Measurements from ENCODE around the gene ZNF710.

Gene ZNF710

DNA sequence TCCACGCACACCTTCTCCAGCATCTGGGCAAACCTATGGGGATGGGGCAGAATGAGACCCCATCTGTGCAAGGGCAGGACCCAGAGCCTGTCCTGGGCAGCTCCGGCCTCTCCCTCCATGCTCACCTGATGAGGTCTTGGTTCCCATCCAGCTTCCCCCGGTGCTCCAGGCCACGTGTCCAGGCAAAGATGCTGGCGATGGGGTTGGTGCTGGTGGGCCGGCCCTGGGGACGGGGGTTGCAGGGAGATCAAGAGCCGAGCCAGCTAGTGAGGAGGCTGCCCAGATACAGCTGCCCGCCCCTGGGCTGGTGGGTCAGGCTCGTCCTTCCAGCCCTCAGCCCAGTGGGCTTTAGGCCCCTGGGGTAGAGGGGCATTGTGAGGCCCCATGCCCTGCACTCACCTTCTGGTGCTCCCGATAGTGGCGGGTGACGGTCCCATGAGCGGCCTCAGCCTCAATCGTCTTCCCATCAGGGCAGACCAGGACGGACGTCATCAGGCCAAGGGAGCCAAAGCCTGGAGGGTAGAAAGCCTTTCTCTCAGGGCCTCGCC lies 83.8 kb downstream of the ZNF710 start:
- no peak overlapping the region for H4K5ac ChIP-seq (ENCODE audit: low read length)
- H3K27ac ChIP-seq (ENCODE audit: low read depth, low read length): no peak overlapping the region
- H2BK5ac ChIP-seq (ENCODE audit: low read length): no peak overlapping the region
- H3K27me3 ChIP-seq (ENCODE audit: insufficient read depth, low read length, poor library complexity): no peaks in the 10 kb centered on the region
- H2BK120ac ChIP-seq (ENCODE audit: low read depth, low read length): no peak overlapping the region
- H3K79me1 ChIP-seq (ENCODE audit: low read length): no peaks in the 10 kb centered on the region
- H2AK5ac ChIP-seq (ENCODE audit: low read length): no peak overlapping the region
- no peak overlapping the region for H3K4ac ChIP-seq (ENCODE audit: low read depth, low read length)
- no peak overlapping the region for H3K56ac ChIP-seq (ENCODE audit: low read length)
- H3K36me3 ChIP-seq (ENCODE audit: control insufficient read depth, insufficient read depth, low read length): peaks cover 7% of the 10 kb centered on the region
- H4K8ac ChIP-seq (ENCODE audit: low read depth, low read length): no peak overlapping the region
- H3K9ac ChIP-seq (ENCODE audit: low read length): no peak overlapping the region
- no peak overlapping the region for H3K18ac ChIP-seq (ENCODE audit: low read length)
- no peak for DNase-seq
- H3K4me3 ChIP-seq (ENCODE audit: low read length): no peak overlapping the region
- no peak overlapping the region for H3K4me2 ChIP-seq (ENCODE audit: low read length)
- H3K4me1 ChIP-seq (ENCODE audit: control insufficient read depth, low read depth, low read length): no peaks in the 10 kb centered on the region
- H3K23ac ChIP-seq (ENCODE audit: low read length): no peak overlapping the region
- no peak overlapping the region for H2BK15ac ChIP-seq (replicated peaks; ENCODE audit: low read depth)
- no CpG with 5 or more reads among the region's 18 CpGs for WGBS (ENCODE audit: extremely low coverage, insufficient coverage, low lambda C conversion rate)
- no peaks in the 10 kb centered on the region for H3K79me2 ChIP-seq (ENCODE audit: control insufficient read depth, insufficient read depth, low read length)

DNA sequence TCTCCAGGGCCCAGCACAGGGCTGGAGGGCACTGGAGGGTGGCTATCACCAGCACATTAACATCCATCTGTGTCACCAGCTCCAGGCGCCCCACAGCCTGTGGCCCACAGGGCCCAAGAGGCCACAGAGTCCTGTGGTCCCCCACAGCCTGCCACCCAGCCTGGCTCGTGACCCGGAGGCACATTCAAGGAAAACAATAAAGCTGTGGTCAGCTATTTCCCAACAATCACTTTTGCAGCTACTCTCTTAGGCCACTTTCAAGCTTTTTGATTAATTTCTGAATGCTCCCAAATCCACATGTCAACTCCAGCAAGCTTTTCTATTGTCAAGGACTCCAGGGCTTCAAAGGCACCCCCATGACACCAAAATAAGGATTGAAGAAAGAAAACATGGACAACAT lies 84.4 kb downstream of the ZNF710 start:
- H4K5ac ChIP-seq (ENCODE audit: low read length): no peak overlapping the region
- no peak overlapping the region for H3K18ac ChIP-seq (ENCODE audit: low read length)
- H2AK5ac ChIP-seq (ENCODE audit: low read length): no peak overlapping the region
- H3K4me3 ChIP-seq (ENCODE audit: low read length): no peak overlapping the region
- WGBS (ENCODE audit: extremely low coverage, insufficient coverage, low lambda C conversion rate): no CpG with 5 or more reads among the region's 3 CpGs
- no peak overlapping the region for H2BK5ac ChIP-seq (ENCODE audit: low read length)
- no peak overlapping the region for H3K9ac ChIP-seq (ENCODE audit: low read length)
- no peak overlapping the region for H2BK15ac ChIP-seq (replicated peaks; ENCODE audit: low read depth)
- H3K79me1 ChIP-seq (ENCODE audit: low read length): no peaks in the 10 kb centered on the region
- no peak overlapping the region for H3K23ac ChIP-seq (ENCODE audit: low read length)
- H3K56ac ChIP-seq (ENCODE audit: low read length): no peak overlapping the region
- no peaks in the 10 kb centered on the region for H3K27me3 ChIP-seq (ENCODE audit: insufficient read depth, low read length, poor library complexity)
- H3K4ac ChIP-seq (ENCODE audit: low read depth, low read length): no peak overlapping the region
- no peaks in the 10 kb centered on the region for H3K79me2 ChIP-seq (ENCODE audit: control insufficient read depth, insufficient read depth, low read length)
- no peak for DNase-seq
- H4K8ac ChIP-seq (ENCODE audit: low read depth, low read length): no peak overlapping the region
- H3K36me3 ChIP-seq (ENCODE audit: control insufficient read depth, insufficient read depth, low read length): peaks cover 7% of the 10 kb centered on the region
- H3K4me2 ChIP-seq (ENCODE audit: low read length): no peak overlapping the region
- H3K4me1 ChIP-seq (ENCODE audit: control insufficient read depth, low read depth, low read length): no peaks in the 10 kb centered on the region
- no peak overlapping the region for H3K27ac ChIP-seq (ENCODE audit: low read depth, low read length)
- no peak overlapping the region for H2BK120ac ChIP-seq (ENCODE audit: low read depth, low read length)

DNA sequence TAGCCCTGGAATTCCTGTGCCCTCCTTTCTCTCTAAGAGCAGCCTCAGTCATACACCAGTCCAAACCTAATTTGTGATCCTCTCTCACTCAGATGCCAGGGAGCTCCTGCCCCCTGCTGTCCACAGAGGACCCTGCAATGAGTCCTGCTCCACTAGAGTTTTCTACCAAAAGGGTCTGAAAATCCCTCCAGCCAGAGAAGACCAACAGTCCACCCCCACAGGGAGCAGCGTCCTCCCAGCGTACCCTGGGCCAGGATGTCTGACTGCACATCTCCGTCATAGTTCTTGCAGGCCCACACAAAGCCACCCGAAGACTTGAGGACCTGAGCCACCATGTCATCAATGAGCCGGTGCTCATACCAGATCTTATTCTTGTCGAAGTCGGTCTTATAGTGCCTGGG lies 85.7 kb downstream of the ZNF710 start:
- Histone ChIP-seq H3K4ac (ENCODE audit: low read depth, low read length) (no peak overlapping the region), H3K79me2 (ENCODE audit: control insufficient read depth, insufficient read depth, low read length) (no peaks in the 10 kb centered on the region), H3K9ac (ENCODE audit: low read length) (no peak overlapping the region), H3K23ac (ENCODE audit: low read length) (no peak overlapping the region), H2BK120ac (ENCODE audit: low read depth, low read length) (no peak overlapping the region), H4K5ac (ENCODE audit: low read length) (no peak overlapping the region), H3K27me3 (ENCODE audit: insufficient read depth, low read length, poor library complexity) (no peaks in the 10 kb centered on the region), H3K4me2 (ENCODE audit: low read length) (no peak overlapping the region), H3K4me3 (ENCODE audit: low read length) (no peak overlapping the region), H2AK5ac (ENCODE audit: low read length) (no peak overlapping the region), H2BK15ac (replicated peaks; ENCODE audit: low read depth) (no peak overlapping the region), H4K8ac (ENCODE audit: low read depth, low read length) (no peak overlapping the region), H3K56ac (ENCODE audit: low read length) (no peak overlapping the region), H3K79me1 (ENCODE audit: low read length) (no peaks in the 10 kb centered on the region), H3K4me1 (ENCODE audit: control insufficient read depth, low read depth, low read length) (no peaks in the 10 kb centered on the region), H2BK5ac (ENCODE audit: low read length) (no peak overlapping the region), H3K36me3 (ENCODE audit: control insufficient read depth, insufficient read depth, low read length) (peaks cover 7% of the 10 kb centered on the region), H3K18ac (ENCODE audit: low read length) (no peak overlapping the region), H3K27ac (ENCODE audit: low read depth, low read length) (no peak overlapping the region)
- WGBS (ENCODE audit: extremely low coverage, insufficient coverage, low lambda C conversion rate): no CpG with 5 or more reads among the region's 7 CpGs
- peak; percentile 69 for DNase-seq

DNA sequence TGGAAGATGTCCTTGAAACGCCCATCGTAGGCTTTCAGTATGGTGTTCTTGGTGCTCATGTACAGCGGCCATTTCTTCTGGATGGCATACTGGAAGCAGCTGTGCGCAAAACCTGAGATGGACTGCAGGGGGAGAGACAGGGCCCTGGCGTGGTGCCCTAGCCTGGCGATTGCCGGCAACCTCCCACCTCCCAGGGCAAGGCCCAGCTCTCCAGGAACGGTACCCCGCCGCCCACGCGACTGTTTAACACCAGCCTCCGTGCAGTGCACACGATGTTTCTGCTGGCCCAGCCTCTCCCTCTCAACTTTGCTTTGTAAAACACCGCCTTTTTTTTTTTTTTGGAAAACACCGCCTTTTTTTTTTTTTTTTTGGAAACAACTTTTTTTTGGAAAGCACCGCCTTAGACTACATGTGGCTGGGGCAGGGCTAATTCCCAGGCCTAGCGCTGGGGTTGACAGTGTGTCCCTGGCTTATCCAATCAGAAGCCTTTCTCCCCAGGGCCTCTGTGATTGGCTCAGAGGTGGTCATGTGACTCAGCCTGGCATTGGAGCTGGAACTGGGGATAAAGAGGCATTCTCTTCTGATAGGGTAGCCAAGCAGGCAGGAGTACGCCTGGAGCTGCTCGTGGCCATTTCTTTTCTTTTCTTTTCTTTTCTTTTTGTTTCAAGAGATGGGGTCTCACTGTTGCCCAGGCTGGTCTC lies 86.5 kb downstream of the ZNF710 start:
- Histone ChIP-seq H3K79me1 (ENCODE audit: low read length) (no peaks in the 10 kb centered on the region), H2BK120ac (ENCODE audit: low read depth, low read length) (no peak overlapping the region), H4K8ac (ENCODE audit: low read depth, low read length) (no peak overlapping the region), H3K27ac (ENCODE audit: low read depth, low read length) (no peak overlapping the region), H3K4me3 (ENCODE audit: low read length) (no peak overlapping the region), H2BK15ac (replicated peaks; ENCODE audit: low read depth) (no peak overlapping the region), H3K36me3 (ENCODE audit: control insufficient read depth, insufficient read depth, low read length) (peaks cover 7% of the 10 kb centered on the region), H3K4ac (ENCODE audit: low read depth, low read length) (no peak overlapping the region), H3K79me2 (ENCODE audit: control insufficient read depth, insufficient read depth, low read length) (no peaks in the 10 kb centered on the region), H3K18ac (ENCODE audit: low read length) (no peak overlapping the region), H4K5ac (ENCODE audit: low read length) (no peak overlapping the region), H2BK5ac (ENCODE audit: low read length) (no peak overlapping the region), H2AK5ac (ENCODE audit: low read length) (no peak overlapping the region), H3K56ac (ENCODE audit: low read length) (no peak overlapping the region), H3K4me2 (ENCODE audit: low read length) (no peak overlapping the region), H3K4me1 (ENCODE audit: control insufficient read depth, low read depth, low read length) (no peaks in the 10 kb centered on the region), H3K9ac (ENCODE audit: low read length) (no peak overlapping the region), H3K27me3 (ENCODE audit: insufficient read depth, low read length, poor library complexity) (no peaks in the 10 kb centered on the region), H3K23ac (ENCODE audit: low read length) (no peak overlapping the region)
- no CpG with 5 or more reads among the region's 20 CpGs for WGBS (ENCODE audit: extremely low coverage, insufficient coverage, low lambda C conversion rate)
- DNase-seq: peak; percentile 74

DNA sequence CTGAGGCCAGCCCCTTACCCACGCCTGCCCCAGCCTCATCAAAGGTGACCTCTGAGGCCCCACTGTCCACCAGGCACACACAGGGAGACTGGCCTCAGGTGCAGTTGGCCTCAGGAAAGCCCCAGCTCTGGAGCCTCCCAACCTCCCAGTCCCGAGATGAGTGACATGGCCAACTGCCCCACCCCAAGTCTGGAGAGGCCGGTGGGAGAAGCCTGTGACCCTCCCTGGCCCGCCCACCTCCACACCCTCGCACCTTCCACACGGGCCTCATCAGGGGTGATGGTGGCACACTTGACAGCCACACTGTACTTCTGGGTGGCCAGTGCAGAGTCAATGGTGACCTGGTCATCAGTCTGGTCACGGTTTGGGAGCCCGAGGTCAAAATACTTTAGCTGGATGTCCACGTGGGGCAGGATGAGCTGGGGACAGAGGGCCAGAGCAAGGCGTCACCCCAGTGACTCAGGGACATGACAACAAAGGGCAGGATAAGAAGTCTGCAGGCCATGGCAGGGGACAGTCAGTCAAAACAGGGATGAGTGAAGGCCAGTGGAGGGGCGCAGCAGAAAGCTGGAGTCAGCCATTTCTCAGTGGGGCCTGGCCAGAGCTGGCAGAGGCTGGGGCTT lies 89.2 kb downstream of the ZNF710 start:
- Histone ChIP-seq H3K4me2 (ENCODE audit: low read length) (no peak overlapping the region), H2AK5ac (ENCODE audit: low read length) (no peak overlapping the region), H3K23ac (ENCODE audit: low read length) (no peak overlapping the region), H3K79me1 (ENCODE audit: low read length) (peaks cover 1% of the 10 kb centered on the region), H3K79me2 (ENCODE audit: control insufficient read depth, insufficient read depth, low read length) (no peaks in the 10 kb centered on the region), H2BK5ac (ENCODE audit: low read length) (no peak overlapping the region), H3K4me1 (ENCODE audit: control insufficient read depth, low read depth, low read length) (no peaks in the 10 kb centered on the region), H3K27ac (ENCODE audit: low read depth, low read length) (no peak overlapping the region), H3K36me3 (ENCODE audit: control insufficient read depth, insufficient read depth, low read length) (peaks cover 4% of the 10 kb centered on the region), H2BK120ac (ENCODE audit: low read depth, low read length) (no peak overlapping the region), H4K5ac (ENCODE audit: low read length) (no peak overlapping the region), H3K56ac (ENCODE audit: low read length) (no peak overlapping the region), H3K9ac (ENCODE audit: low read length) (no peak overlapping the region), H2BK15ac (replicated peaks; ENCODE audit: low read depth) (no peak overlapping the region), H3K4ac (ENCODE audit: low read depth, low read length) (no peak overlapping the region), H3K4me3 (ENCODE audit: low read length) (no peak overlapping the region), H3K27me3 (ENCODE audit: insufficient read depth, low read length, poor library complexity) (no peaks in the 10 kb centered on the region), H4K8ac (ENCODE audit: low read depth, low read length) (no peak overlapping the region), H3K18ac (ENCODE audit: low read length) (no peak overlapping the region)
- no CpG with 5 or more reads among the region's 11 CpGs for WGBS (ENCODE audit: extremely low coverage, insufficient coverage, low lambda C conversion rate)
- DNase-seq: no peak

All from mesendoderm (in vitro differentiated cells).